LoVo (cell line): ENCODE data around the gene DNMT1.
"Not testable (repeated sequence)": the region's sequence is repeated elsewhere in the genome, so short reads cannot be mapped to it uniquely, and the experiment has no call there.

Experiments used
- DNase-seq: peaks from one replicate; pipeline ENCODE4 v3.0.0-alpha.2; 2016; ENCODE audit warnings: low spot score

DNMT1 gene

GRCh38 chr19:10183926-10184325 lies 10.8 kb downstream of the DNMT1 start:
- no peak for DNase-seq

GRCh38 chr19:10182847-10183246 lies 11.9 kb downstream of the DNMT1 start:
- DNase-seq, result no peak

- no peak for DNase-seq
Observed at GRCh38 chr19:10182076-10182475, 12.7 kb downstream of the DNMT1 start.

DNA sequence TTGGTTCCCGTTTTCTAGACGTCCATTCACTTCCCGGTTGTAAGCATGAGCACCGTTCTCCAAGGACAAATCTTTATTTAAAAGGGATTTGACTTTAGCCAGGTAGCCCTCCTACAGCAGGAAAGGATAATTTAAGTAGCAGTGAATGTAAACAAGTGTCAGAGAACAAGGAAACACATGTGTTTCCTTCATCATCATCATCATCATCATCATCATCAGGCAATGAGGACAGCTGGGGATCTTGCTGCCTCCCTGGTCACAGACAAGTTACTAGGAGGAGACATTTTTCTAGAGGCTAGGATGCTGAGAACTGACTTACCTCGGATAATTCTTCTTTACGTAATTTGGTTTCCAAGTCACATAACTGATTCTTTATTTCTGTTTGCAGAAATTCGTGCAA lies 14.3 kb downstream of the DNMT1 start:
- no peak for DNase-seq

GRCh38 chr19:10180024-10180423 lies 14.7 kb downstream of the DNMT1 start:
- not testable (repeated sequence) for DNase-seq

GRCh38 chr19:10173527-10173926 lies 21.2 kb downstream of the DNMT1 start:
- DNase-seq, result no peak

DNA sequence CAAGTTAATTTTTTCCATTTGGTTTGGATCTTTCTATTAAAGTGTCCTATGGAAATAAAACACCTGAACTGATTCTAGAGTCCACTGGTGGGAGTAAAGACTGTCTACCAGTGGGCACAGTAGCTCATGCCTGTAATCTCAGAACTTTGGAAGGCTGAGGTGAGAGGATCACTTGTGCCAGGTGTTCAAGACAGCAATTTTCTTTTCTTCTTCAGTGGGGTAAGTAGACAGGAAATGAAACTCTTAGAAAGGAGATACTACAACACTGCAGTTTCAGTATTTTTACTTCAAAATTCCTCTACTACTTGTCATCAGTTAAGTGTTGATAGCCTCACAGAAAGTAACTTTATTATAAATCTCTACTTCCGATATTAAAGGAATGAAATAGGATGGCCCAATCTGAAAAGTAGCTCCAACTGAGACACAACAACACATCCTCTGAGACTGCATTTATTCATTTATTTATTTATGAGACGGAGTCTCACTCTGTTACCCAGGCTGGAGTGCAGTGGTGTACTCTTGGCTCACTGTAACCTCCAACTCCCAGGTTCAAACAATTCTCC lies 26.3 kb downstream of the DNMT1 start:
- no peak for DNase-seq

DNA sequence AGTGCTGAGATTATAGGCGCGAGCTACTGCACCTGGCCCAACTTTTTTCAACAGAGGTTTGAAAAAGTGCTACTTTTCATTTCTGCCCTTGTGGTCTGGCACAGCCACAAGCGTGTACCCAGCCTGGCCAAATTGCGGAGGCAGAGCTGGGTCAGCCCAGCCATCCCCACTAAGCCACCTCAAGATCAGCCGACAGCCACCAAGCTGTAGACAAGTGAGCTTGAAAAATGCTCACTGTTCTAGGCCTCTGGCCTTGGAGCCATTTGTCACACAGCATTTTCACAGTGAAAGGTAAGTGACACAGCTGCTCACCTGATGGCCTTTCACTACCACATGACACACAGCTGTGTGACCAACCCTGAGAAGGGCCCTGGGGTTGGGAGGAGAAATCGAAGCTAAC lies 27.3 kb downstream of the DNMT1 start:
- no peak for DNase-seq

DNA sequence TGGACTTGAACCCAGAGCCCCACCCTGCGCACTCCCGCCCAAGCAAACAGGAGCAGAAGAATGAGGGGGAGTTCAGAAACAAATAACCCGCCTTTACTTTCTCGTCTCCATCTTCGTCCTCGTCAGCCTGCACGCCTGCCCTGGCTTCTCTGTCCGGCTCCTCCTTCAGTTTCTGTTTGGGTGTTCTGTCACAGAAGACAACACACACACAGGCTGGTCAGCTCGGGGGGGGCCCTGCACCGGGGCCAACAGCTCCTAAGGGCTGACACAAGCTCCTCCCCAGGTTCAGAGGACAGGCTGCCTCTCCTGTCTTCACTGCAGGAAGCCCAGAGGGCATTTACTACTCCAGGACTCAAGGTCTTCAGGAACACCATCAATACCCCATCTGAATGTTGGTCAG lies 28.3 kb downstream of the DNMT1 start:
- DNase-seq, result not testable (repeated sequence)

- no peak for DNase-seq
Observed at GRCh38 chr19:10166046-10166445, 28.7 kb downstream of the DNMT1 start.

- DNase-seq, result no peak
Observed at GRCh38 chr19:10163536-10163935, 31.2 kb downstream of the DNMT1 start.

- DNase-seq, result no peak
Observed at GRCh38 chr19:10159610-10160009, 35.1 kb downstream of the DNMT1 start.

DNA sequence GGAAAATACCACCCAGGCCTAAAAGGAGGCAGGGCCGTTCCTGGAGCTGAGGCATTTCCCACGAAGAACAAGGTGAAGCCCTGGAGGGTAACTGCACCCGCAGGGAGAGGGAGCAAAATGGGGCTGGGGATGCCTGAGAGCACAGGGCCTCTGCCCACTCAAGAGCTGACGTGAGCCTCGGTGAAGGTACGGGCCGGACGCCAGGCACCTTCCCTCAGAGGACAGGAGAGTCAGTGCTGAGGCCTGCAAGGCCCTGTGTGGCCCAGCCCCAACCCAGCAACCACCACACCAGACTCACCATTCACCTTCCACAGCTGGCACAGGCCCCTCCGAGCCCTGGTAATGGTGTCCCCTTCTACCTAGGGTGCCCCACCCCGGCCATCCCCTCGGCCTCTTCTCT lies 36.3 kb downstream of the DNMT1 start:
- no peak for DNase-seq

DNA sequence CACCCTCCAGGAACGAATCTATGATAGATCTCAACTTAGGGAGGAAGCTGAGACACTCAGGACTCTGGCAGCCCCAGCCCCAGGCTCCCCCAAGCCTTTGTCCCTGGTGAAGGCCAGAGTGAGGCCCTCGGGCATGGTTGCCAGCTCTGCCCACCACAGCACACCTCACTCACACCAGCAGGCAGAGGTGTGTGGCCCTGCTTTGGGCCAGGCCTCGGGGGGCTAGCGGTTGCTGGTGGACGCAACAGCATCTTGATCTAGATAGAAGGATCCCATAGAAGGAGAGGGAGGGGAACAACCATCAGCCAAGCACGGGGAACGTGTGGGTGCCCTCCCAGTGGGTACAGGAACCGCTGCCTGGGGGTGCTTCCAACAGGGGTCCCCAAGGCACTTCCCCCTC lies 36.7 kb downstream of the DNMT1 start:
- DNase-seq, result no peak

- DNase-seq, result no peak
Observed at GRCh38 chr19:10155839-10156238, 38.9 kb downstream of the DNMT1 start.

DNA sequence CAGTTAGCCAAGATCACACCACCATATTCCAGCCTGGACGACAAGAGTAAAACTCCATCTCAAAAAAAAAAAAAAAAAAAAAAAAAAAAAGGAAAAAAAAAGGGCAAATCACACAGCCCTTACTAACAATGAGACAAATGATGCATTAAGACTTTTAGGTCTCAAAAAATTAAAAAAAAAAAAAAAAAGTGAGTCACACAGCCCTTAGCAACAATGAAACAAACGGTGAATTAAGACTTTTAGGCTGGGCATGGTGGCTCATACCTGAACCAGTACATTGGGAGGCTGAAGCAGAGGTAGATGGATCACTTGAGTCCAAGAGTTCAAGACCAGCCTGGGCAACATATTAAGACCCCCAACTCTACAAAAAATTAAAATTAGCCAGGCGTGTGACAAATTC lies 42.7 kb downstream of the DNMT1 start:
- no peak for DNase-seq

GRCh38 chr19:10151521-10151920 lies 43.2 kb downstream of the DNMT1 start:
- DNase-seq, result no peak

- DNase-seq, result no peak
Observed at GRCh38 chr19:10149427-10149826, 45.3 kb downstream of the DNMT1 start.

DNA sequence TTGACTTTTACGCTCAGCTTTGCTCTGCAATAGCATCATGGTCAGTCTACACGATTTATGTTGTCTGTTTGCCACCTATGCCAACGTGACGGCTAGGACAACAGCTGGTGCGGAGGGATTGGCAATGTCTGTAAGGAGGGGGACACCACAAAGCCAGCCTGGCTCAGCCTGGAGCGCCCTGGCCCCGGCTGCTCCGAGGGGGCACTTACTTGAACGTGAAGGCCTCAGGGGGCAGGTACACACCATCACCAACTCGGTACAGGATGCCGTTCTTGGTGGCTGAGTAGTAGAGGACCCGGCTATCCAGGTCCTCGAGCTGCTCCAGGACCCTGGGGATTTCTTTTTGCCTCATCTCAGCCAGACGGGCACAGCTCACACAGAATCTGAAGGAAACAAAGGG lies 48.6 kb downstream of the DNMT1 start:
- no peak for DNase-seq

- no peak for DNase-seq
Observed at GRCh38 chr19:10145031-10145430, 49.7 kb downstream of the DNMT1 start.

DNA sequence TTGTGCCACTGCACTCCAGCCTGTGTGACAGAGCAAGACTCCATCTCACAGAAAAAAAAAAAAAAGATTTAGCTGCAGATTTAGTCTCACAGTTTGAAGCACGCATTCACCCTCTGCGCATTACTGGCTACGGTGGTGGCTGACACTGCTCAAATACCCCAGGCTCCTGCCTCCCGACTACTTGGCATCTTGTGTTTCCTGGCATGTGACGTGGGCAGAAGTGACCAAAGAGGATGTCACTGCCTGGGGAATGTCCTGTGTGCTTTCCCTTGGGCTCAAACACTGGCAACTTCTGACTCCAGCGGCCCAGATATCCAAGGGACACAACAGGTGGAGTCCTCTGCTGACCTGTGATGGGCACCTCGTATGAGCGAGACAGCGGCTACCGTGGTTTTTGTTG lies 50.4 kb downstream of the DNMT1 start:
- no peak for DNase-seq

- no peak for DNase-seq
Observed at GRCh38 chr19:10143681-10144080, 51.1 kb downstream of the DNMT1 start.

- no peak for DNase-seq
Observed at GRCh38 chr19:10142701-10143375, 51.9 kb downstream of the DNMT1 start.

GRCh38 chr19:10141973-10142372 lies 52.8 kb downstream of the DNMT1 start:
- no peak for DNase-seq
